ENCODE results near the gene TCERG1L.

- TF ChIP-seq, protein P1, sequence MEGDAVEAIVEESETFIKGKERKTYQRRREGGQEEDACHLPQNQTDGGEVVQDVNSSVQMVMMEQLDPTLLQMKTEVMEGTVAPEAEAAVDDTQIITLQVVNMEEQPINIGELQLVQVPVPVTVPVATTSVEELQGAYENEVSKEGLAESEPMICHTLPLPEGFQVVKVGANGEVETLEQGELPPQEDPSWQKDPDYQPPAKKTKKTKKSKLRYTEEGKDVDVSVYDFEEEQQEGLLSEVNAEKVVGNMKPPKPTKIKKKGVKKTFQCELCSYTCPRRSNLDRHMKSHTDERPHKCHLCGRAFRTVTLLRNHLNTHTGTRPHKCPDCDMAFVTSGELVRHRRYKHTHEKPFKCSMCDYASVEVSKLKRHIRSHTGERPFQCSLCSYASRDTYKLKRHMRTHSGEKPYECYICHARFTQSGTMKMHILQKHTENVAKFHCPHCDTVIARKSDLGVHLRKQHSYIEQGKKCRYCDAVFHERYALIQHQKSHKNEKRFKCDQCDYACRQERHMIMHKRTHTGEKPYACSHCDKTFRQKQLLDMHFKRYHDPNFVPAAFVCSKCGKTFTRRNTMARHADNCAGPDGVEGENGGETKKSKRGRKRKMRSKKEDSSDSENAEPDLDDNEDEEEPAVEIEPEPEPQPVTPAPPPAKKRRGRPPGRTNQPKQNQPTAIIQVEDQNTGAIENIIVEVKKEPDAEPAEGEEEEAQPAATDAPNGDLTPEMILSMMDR (IDR thresholded peaks at IDR 0.05): no peak
- no peak for TF ChIP-seq POLR2AphosphoS5 (IDR thresholded peaks at IDR 0.05; ENCODE audit: insufficient read depth in 1 of 2, low read depth in 1 of 2)
- TF ChIP-seq POLR2A (IDR thresholded peaks at IDR 0.05): no peak
These were observed 38.0 kb downstream of the TCERG1L start for GRCh38 chr10:131273476-131273875.
